Endothelial cell of umbilical vein (primary cell): ENCODE data around the gene SPINT1. TPM values are rescaled to one million over a fixed set of nuclear protein-coding genes. Genes with fewer than 3 reads are reported as not detected.

Experiments used
- BruUV-seq: library from RNA; stranded (reverse); fragments of 400-500 nt; replicated peaks from 2 replicates; lab custom pipeline; 2021; lab: Mats Ljungman, UMichigan
- CTCF ChIA-PET: fragments of 300-600, 350-600 bp; sonication (Branson Sonifier 250); formaldehyde crosslinking; loops from one replicate; lab custom pipeline; 2021; ENCODE audit warnings: antibody characterized with exemption, inconsistent platforms; lab: Charles Lee
- POLR2A ChIA-PET: fragments of 300-600, 350-600 bp; sonication (Branson Sonifier 250); formaldehyde crosslinking; loops from one replicate; lab custom pipeline; 2021; ENCODE audit warnings: antibody characterized with exemption, inconsistent platforms; lab: Charles Lee
- DNase-seq: peaks from one replicate; pipeline ENCODE4 v3.0.0-alpha.2; 2011; ENCODE audit warnings: low read depth, low spot score
- FAIRE-seq: peaks from 2 replicates; lab custom pipeline; 2011; peaks lifted over from hg19 to GRCh38; lab: Jason Lieb, UNC
- H2AFZ ChIP-seq: 2 replicates; pipeline ENCODE4 v1.6.0; 2012; ENCODE audit warnings: low read depth, low read length, control low read depth, inconsistent platforms
- H3K27ac ChIP-seq: 2 replicates; pipeline ENCODE4 v1.5.1; 2011; ENCODE audit warnings: low read depth, mild to moderate bottlenecking, control low read depth, low read length, moderate library complexity; ENCODE audit not compliant: insufficient read depth
- H3K27me3 ChIP-seq, 2 experiments: 2 replicates each; pipeline versions ENCODE4 v1.6.0 to v1.6.1; 2011; ENCODE audit warnings: low read length in 2 of 2, mixed read lengths in 1 of 2; ENCODE audit not compliant: control insufficient read depth in 2 of 2, insufficient read depth in 2 of 2
- H3K36me3 ChIP-seq, 2 experiments: 2 replicates in 1 of 2; 3 replicates in 1 of 2; pipeline ENCODE4 v1.5.1; 2011; ENCODE audit warnings: low read length in 2 of 2, mild to moderate bottlenecking in 1 of 2, moderate library complexity in 1 of 2; ENCODE audit not compliant: control insufficient read depth in 2 of 2, insufficient read depth in 2 of 2; ENCODE audit errors: extremely low read depth in 1 of 2
- H3K4me1 ChIP-seq: 3 replicates; pipeline ENCODE4 v1.5.1; 2011; ENCODE audit warnings: mild to moderate bottlenecking, low read length; ENCODE audit not compliant: control insufficient read depth, insufficient read depth; ENCODE audit errors: extremely low read depth
- H3K4me2 ChIP-seq: 2 replicates; pipeline ENCODE4 v1.6.1; 2011; ENCODE audit warnings: low read length, control low read depth, mixed read lengths; ENCODE audit not compliant: insufficient read depth
- H3K4me3 ChIP-seq, 3 experiments: fragments of 200-600 bp in 1 of 3; sonication (generic), shearing (Covaris generic) in 1 of 3; replicated peaks in 1 of 3; 2 replicates each; pipeline ENCODE4 v1.5.1; 2011 to 2016; ENCODE audit warnings: control low read depth in 3 of 3, low read length in 3 of 3, mild to moderate bottlenecking in 2 of 3, inconsistent platforms in 1 of 3, low read depth in 1 of 3, moderate library complexity in 1 of 3; ENCODE audit not compliant: insufficient read depth in 1 of 3
- H3K79me2 ChIP-seq: 2 replicates; pipeline ENCODE4 v1.6.0; 2012; ENCODE audit warnings: low read length, inconsistent platforms; ENCODE audit not compliant: control insufficient read depth, insufficient read depth
- H3K9ac ChIP-seq: replicated peaks from 2 replicates; pipeline ENCODE3; 2011; ENCODE audit warnings: low read length, control low read depth; ENCODE audit not compliant: insufficient read depth; ENCODE audit errors: extremely low read depth
- H3K9me1 ChIP-seq: replicated peaks from 3 replicates; pipeline ENCODE4 v1.6.0; 2011; ENCODE audit warnings: mild to moderate bottlenecking, low read length; ENCODE audit not compliant: control insufficient read depth, insufficient read depth; ENCODE audit errors: extremely low read depth
- H3K9me3 ChIP-seq: replicated peaks from 2 replicates; pipeline ENCODE4 v1.5.1; 2012; ENCODE audit warnings: low read length, inconsistent platforms; ENCODE audit not compliant: control insufficient read depth, insufficient read depth
- H4K20me1 ChIP-seq: replicated peaks from 2 replicates; pipeline ENCODE3; 2011; ENCODE audit warnings: mild to moderate bottlenecking, low read length; ENCODE audit not compliant: control insufficient read depth, insufficient read depth; ENCODE audit errors: extremely low read depth
- CTCF ChIP-seq, 2 donors: IDR thresholded peaks; 1 replicate in 1 of 2; 2 replicates in 1 of 2; pipeline ENCODE4 v1.5.1; 2011; ENCODE audit warnings: low read length in 2 of 2, mild to moderate bottlenecking in 2 of 2, moderate library complexity in 2 of 2, control low read depth in 1 of 2, inconsistent platforms in 1 of 2, low read depth in 1 of 2; ENCODE audit not compliant: insufficient read depth in 1 of 2; ENCODE audit errors: extremely low read depth in 1 of 2
- EZH2 ChIP-seq: IDR thresholded peaks from 2 replicates; pipeline ENCODE4 v1.6.1; 2012; ENCODE audit warnings: borderline replicate concordance, low read depth, mild to moderate bottlenecking, moderate library complexity, low read length, inconsistent platforms; ENCODE audit not compliant: severe bottlenecking
- FOS ChIP-seq: IDR thresholded peaks from 2 replicates; pipeline ENCODE4 v1.6.1; 2011; ENCODE audit warnings: mild to moderate bottlenecking, low read length, moderate library complexity, borderline replicate concordance; ENCODE audit not compliant: insufficient read depth
- GATA2 ChIP-seq: IDR thresholded peaks from 2 replicates; pipeline ENCODE4 v1.7.0; 2011; ENCODE audit warnings: low read depth, mild to moderate bottlenecking, moderate library complexity, mixed read lengths, low read length; ENCODE audit not compliant: insufficient read length, insufficient read depth
- JUN ChIP-seq: IDR thresholded peaks from 2 replicates; pipeline ENCODE4 v1.6.1; 2011; ENCODE audit warnings: borderline replicate concordance, low read depth; ENCODE audit not compliant: insufficient read length, insufficient read depth
- MYC ChIP-seq: IDR thresholded peaks from one replicate; pipeline ENCODE4 v1.6.1; 2011; ENCODE audit warnings: mild to moderate bottlenecking, low read depth, low read length
- POLR2A ChIP-seq: IDR thresholded peaks from 2 replicates; pipeline ENCODE4 v1.6.1; 2012; ENCODE audit warnings: low read depth, mild to moderate bottlenecking, control low read depth, low read length
- POLR2AphosphoS5 ChIP-seq: IDR thresholded peaks from 2 replicates; pipeline ENCODE4 v1.6.1; 2012; ENCODE audit warnings: low read depth, mild to moderate bottlenecking, control low read depth, low read length, moderate library complexity; ENCODE audit not compliant: insufficient read depth
- dilution Hi-C: fragments of 300-500 bp; cut with MboI; formaldehyde crosslinking; loops from one replicate; pipeline ENCODE4 v1.15.0; 2019; ENCODE audit warnings: low sequenced_read_pairs; ENCODE audit not compliant: extremely low pct_ligation_motif_present
- intact Hi-C: fragments of 100-400 bp; cut with micrococcal nuclease; formaldehyde crosslinking; loops from one replicate; pipeline ENCODE4 v1.10.0; 2022
- polyA plus RNA-seq, 4 experiments: library from polyadenylated mRNA; depleted of rRNA in 3 of 4; stranded (reverse) in 3 of 4; unstranded in 1 of 4; fragments of >200 nt; gene quantifications; 2 replicates each; pipeline versions ENCODE4 v1.2.1 to v1.2.3, GENCODE V29; 2011 to 2012; ENCODE audit warnings: missing spikeins in 1 of 4
- total RNA-seq: library from RNA; stranded (reverse); gene quantifications from 2 replicates; pipeline ENCODE4 v1.2.3, GENCODE V29; 2021
- TF ChIP-seq, protein P1 (sequence below): IDR thresholded peaks from 2 replicates; pipeline ENCODE4 v1.6.1; 2011; ENCODE audit not compliant: insufficient read depth, insufficient read length

Gene SPINT1
- total and polyA plus RNA-seq, 2 donors (not counting 3 experiments of a cell fraction or from before 2014, with no cell fraction given): 4.1 to 4.2 TPM

GRCh38 chr15:40803688-40804087 lies 40.2 kb upstream of the SPINT1 start:
- Histone ChIP-seq H3K27me3 (no peaks in the 10 kb centered on the region), H3K4me1 (peaks cover 14% of the 10 kb centered on the region), H3K27ac (no peak overlapping the region), H3K4me2 (no peak overlapping the region), H3K36me3 (peaks cover 0 to 2% of the 10 kb centered on the region in 2 experiments), H3K9ac (no peak overlapping the region), H4K20me1 (no peaks in the 10 kb centered on the region), H3K9me3 (no peaks in the 10 kb centered on the region), H3K4me3 (no peak overlapping the region), H3K79me2 (peaks cover 31% of the 10 kb centered on the region), H2AFZ (no peak overlapping the region), H3K9me1 (no peaks in the 10 kb centered on the region)
- TF ChIP-seq POLR2AphosphoS5 (no peak), JUN (no peak), FOS (no peak), CTCF (IDR thresholded peaks at IDR 0.05; ENCODE audit: extremely low read depth in 1 of 2, insufficient read depth in 1 of 2, low read depth in 1 of 2, low read length in 2 of 2) (no peak), MYC (no peak), EZH2 (no peak), GATA2 (no peak), POLR2A (no peak)
- TF ChIP-seq, protein P1, sequence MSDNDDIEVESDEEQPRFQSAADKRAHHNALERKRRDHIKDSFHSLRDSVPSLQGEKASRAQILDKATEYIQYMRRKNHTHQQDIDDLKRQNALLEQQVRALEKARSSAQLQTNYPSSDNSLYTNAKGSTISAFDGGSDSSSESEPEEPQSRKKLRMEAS: no peak
- CTCF ChIA-PET: interaction anchor here (0.7 to 1.2 kb wide), 2 partner anchors 10 to 19 kb away, joined by 3 to 5 read pairs; no protein-coding TSS in a partner anchor
- DNase-seq: no peak
- dilution Hi-C loops (no loop called here), intact Hi-C loops (loop anchor here (10.0 kb wide), 1 partner anchor 209 kb away; the partner anchor contains the start of gene KNL1)
- no peak for FAIRE-seq
- POLR2A ChIA-PET: no interaction called here
- BruUV-seq: no TSS peak
